Measurements from ENCODE around the gene HTRA3.
A peak's percentile ranks its signal among the peaks of the same experiment; 100 is the strongest.

The HTRA3 gene

DNA sequence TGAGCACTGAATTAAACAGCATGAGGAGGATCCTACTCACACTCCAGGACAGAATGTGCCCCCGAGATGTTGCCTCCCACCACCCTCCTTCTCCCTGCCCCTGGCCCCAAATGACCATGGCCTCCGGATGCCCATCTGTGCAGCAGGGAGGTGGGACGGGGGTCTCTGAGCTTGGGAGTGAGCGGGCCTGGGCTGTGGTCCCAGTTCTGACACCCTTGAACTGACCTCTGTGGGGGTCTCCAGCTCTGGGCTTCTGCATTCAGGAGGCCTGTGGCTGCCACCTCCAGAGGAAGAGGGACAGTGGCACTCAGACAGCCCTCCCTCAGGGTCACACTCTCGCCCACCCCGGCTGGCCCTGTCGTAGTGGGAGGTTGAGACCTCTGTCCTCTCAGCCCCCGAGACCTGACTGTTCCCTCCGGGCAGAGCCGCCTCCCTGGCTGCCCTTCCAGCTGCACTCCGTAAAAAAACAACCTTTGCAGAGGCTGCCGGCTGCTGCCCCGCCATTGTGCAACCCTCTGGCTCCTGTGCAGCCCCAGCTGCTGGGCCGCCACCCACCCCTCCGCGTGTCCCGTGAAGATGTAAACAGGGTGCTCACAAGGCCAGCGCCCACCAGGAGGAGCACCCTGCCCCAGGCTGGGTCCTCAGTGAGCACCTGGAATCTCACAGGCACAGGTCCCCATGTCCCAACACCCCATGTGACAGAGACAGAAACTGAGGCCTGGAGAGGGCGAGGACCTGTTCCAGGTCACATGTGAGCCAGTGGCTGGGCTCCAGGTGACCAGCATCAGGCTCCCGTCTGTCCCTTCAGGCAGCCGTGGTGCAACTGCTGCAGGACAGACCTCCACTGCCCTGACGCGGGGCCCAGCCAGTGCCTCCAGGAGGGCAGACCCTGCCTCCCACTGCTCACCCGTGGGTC lies 39.6 kb downstream of the HTRA3 start:
- no peak overlapping the region for H3K27ac ChIP-seq
- peak; percentile 73 to 86 for DNase-seq
- intact Hi-C loops (cut with DNase I; ENCODE audit: low total_unique reads), result no loop called here

DNA sequence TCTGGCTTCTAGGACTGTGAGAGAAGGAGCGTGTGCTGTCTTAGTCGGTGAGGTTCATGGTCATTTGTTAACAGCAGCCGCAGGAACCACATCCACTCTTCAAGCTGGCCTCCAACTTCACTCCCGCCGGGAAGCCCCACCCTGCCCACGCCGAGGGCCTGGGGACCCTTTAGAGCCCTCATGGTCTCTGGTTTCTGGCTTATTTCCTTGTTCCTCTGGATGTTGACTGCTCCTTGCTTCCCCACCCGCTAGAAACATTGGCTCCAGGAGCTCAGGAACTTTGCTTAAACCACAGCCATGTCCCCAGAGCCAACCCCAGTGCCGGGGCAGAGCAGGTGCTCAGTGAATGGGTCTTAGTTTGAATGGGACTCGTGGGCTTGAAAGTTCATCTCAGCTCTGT lies 40.8 kb downstream of the HTRA3 start:
- intact Hi-C loops (cut with DNase I; ENCODE audit: low total_unique reads), result no loop called here
- Histone ChIP-seq H3K4me3 (no peak overlapping the region), H3K27ac (no peak overlapping the region), H3K36me3 (no peaks in the 10 kb centered on the region), H3K9me3 (peaks cover 0 to 16% (median 0%) of the 10 kb centered on the region in 3 donors), H3K4me1 (peaks cover 0 to 13% (median 7%) of the 10 kb centered on the region in 4 donors), H3K27me3 (peaks cover 0 to 52% of the 10 kb centered on the region in 2 donors)
- TF ChIP-seq, protein P1, sequence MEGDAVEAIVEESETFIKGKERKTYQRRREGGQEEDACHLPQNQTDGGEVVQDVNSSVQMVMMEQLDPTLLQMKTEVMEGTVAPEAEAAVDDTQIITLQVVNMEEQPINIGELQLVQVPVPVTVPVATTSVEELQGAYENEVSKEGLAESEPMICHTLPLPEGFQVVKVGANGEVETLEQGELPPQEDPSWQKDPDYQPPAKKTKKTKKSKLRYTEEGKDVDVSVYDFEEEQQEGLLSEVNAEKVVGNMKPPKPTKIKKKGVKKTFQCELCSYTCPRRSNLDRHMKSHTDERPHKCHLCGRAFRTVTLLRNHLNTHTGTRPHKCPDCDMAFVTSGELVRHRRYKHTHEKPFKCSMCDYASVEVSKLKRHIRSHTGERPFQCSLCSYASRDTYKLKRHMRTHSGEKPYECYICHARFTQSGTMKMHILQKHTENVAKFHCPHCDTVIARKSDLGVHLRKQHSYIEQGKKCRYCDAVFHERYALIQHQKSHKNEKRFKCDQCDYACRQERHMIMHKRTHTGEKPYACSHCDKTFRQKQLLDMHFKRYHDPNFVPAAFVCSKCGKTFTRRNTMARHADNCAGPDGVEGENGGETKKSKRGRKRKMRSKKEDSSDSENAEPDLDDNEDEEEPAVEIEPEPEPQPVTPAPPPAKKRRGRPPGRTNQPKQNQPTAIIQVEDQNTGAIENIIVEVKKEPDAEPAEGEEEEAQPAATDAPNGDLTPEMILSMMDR (IDR thresholded peaks at IDR 0.05), result no peak
- peak in 1 of 2 donors; percentile 33 for DNase-seq

More for the DNA sequence above, 39.6 kb downstream of the HTRA3 start:
- TF ChIP-seq, protein P1 (IDR thresholded peaks at IDR 0.05), result no peak
- Histone ChIP-seq H3K27me3 (peaks cover 0 to 49% of the 10 kb centered on the region in 2 donors), H3K4me1 (peaks cover 0 to 12% (median 7%) of the 10 kb centered on the region in 4 donors), H3K4me3 (no peak overlapping the region), H3K9me3 (peaks cover 0 to 16% (median 0%) of the 10 kb centered on the region in 3 donors), H3K36me3 (no peaks in the 10 kb centered on the region)

DNA sequence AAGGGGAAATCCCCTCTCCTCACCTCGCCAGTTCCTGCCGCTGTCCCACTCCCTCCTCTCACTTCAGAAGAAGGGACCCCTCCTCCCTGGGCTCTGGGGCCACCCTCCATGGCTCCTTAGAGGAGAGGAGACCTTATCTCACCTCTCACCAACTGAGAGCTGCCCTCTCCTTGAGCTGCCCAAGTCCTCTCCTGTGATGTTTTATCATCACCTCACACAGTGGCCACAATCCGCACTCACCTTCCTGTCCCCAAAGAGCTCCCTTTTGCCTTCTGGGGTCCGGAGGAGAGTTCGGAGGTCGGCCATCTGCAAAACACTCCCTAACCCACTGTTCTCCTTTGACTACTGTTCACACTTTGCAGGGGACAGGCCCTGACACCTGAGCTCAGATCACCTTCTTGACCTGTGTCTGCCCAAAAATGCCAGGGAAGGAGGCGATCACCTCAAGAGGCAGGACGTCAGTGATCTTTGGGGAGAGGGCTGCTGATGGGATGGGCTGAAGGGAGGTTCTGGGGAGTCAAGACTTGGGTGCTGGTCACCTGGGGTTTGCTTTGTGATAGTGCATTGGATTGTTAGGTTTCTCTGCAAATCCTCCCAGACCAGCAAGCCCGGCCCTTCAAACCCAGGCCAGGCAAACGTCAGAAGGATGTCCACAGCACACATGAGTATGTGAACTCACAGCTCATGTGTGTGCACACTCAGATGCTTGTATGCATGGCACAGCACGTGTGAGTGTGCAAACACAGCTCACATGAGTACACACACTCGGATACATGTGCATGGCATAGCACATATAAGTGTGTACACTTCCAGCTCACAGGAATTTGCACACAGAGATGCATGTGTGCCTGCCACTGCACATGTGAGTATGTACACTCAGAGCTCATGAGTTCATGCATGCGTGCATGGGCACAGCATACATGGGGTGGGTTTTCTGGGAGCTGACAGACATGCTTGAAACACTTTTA lies 41.8 kb downstream of the HTRA3 start:
- TF ChIP-seq, protein P1 (IDR thresholded peaks at IDR 0.05), result no peak
- H3K4me1 ChIP-seq, result peaks cover 0 to 20% (median 12%) of the 10 kb centered on the region in 4 donors
- intact Hi-C loops (cut with DNase I; ENCODE audit: low total_unique reads), result no loop called here
- no peak overlapping the region for H3K27ac ChIP-seq
- H3K27me3 ChIP-seq, result peaks cover 0 to 48% of the 10 kb centered on the region in 2 donors
- no peaks in the 10 kb centered on the region for H3K36me3 ChIP-seq
- peaks cover 0 to 16% (median 0%) of the 10 kb centered on the region in 3 donors for H3K9me3 ChIP-seq
- no peak overlapping the region for H3K4me3 ChIP-seq
- DNase-seq, result peak in 1 of 2 donors; percentile 54

DNA sequence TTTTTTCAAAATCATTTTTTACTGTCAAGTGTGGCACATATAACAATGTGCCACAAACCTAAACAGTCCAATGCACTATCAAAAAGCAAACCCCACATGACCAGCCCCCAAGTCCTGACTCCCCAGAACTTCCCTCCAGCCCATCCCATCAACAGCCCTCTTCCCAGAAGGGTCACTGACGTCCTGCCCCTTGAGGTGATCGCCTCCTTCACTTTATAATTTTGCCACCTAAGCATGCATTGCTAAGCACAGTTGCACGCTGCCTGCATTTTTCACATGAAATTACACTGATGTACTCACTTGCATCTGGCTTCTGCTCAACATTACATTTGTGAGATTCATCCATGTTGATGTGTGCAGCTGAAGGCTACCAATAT lies 42.5 kb downstream of the HTRA3 start:
- no peak overlapping the region for H3K4me3 ChIP-seq
- no peaks in the 10 kb centered on the region for H3K36me3 ChIP-seq
- H3K27me3 ChIP-seq, result peaks cover 0 to 41% of the 10 kb centered on the region in 2 donors
- intact Hi-C loops (cut with DNase I; ENCODE audit: low total_unique reads), result no loop called here
- peaks cover 0 to 16% (median 0%) of the 10 kb centered on the region in 3 donors for H3K9me3 ChIP-seq
- TF ChIP-seq, protein P1 (IDR thresholded peaks at IDR 0.05), result no peak
- H3K4me1 ChIP-seq, result peaks cover 0 to 14% (median 8%) of the 10 kb centered on the region in 4 donors
- no peak overlapping the region for H3K27ac ChIP-seq
- no peak for DNase-seq

DNA sequence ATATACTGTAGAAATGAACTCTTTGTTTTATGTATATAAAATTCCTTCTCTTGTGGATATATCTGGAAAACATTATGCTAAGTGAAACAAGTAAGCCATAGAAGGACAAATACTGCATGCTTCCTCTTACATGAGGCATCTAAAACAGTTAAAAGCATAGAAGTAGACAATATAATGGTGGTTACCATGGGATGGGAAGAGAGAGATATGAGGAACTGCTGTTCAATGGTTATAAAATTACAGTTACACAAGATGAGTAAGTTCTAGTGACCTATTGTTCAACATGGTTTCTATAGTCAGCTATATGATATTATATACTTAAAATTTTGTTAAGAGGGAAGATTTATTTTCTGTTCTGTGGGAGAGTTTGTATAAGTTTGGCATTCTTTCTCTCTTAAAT lies 43.4 kb downstream of the HTRA3 start:
- Histone ChIP-seq H3K4me1 (peaks cover 0 to 11% (median 7%) of the 10 kb centered on the region in 4 donors), H3K27me3 (peaks cover 0 to 32% of the 10 kb centered on the region in 2 donors), H3K36me3 (no peaks in the 10 kb centered on the region), H3K4me3 (no peak overlapping the region), H3K27ac (no peak overlapping the region), H3K9me3 (peaks cover 0 to 16% (median 0%) of the 10 kb centered on the region in 3 donors)
- no peak for DNase-seq
- TF ChIP-seq, protein P1 (IDR thresholded peaks at IDR 0.05), result no peak
- intact Hi-C loops (cut with DNase I; ENCODE audit: low total_unique reads), result no loop called here

Data from tibial artery (tissue), 4 donors.